Thyroid gland (tissue), 4 donors: Measurements from ENCODE around the gene JTB.

Experiments
- POLR2A ChIP-seq, 2 donors: fragments of 450-650 bp; IDR thresholded peaks; one replicate each; pipeline ENCODE4 v1.6.1; 2017; ENCODE audit warnings: antibody characterized with exemption in 2 of 2, mild to moderate bottlenecking in 2 of 2, moderate library complexity in 1 of 2
- TF ChIP-seq, protein P1 (sequence below), 6 experiments: fragments of 200-600 bp in 3 of 6; fragments of 450-650 bp in 3 of 6; sonication (generic) in 3 of 6; IDR thresholded peaks; one replicate each; pipeline ENCODE4 v1.5.1; 2016 to 2019; ENCODE audit warnings: antibody characterized with exemption in 6 of 6, mild to moderate bottlenecking in 2 of 6, inconsistent platforms in 1 of 6, moderate library complexity in 1 of 6

DNA sequence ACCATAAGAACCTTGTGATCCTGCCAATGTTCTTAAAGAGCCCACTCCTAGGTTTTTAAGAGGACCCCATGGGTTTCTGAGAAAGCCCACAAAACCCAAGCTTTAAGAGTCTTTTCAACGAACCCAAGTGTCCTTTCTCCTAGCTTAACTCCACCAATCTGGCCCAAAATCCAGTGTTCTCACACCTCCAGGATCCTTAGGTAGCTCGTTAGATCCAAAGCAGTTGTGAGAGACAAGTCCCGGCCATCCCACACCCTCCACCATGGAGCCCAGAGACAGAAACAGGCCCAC lies 32.7 kb downstream of the JTB start:
- TF ChIP-seq POLR2A (IDR thresholded peaks at IDR 0.05) = no peak
- TF ChIP-seq, protein P1, sequence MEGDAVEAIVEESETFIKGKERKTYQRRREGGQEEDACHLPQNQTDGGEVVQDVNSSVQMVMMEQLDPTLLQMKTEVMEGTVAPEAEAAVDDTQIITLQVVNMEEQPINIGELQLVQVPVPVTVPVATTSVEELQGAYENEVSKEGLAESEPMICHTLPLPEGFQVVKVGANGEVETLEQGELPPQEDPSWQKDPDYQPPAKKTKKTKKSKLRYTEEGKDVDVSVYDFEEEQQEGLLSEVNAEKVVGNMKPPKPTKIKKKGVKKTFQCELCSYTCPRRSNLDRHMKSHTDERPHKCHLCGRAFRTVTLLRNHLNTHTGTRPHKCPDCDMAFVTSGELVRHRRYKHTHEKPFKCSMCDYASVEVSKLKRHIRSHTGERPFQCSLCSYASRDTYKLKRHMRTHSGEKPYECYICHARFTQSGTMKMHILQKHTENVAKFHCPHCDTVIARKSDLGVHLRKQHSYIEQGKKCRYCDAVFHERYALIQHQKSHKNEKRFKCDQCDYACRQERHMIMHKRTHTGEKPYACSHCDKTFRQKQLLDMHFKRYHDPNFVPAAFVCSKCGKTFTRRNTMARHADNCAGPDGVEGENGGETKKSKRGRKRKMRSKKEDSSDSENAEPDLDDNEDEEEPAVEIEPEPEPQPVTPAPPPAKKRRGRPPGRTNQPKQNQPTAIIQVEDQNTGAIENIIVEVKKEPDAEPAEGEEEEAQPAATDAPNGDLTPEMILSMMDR (IDR thresholded peaks at IDR 0.05) = no peak
